Measurements from ENCODE around the gene SLC39A3. TPM values are rescaled to one million over a fixed set of nuclear protein-coding genes. Genes with fewer than 3 reads are reported as not detected.

Gene SLC39A3
- total and polyA plus RNA-seq, 2 of the 8 experiments (the other 6 are each of a cell fraction or from before 2014, with no cell fraction given): 33.0 to 52.9 TPM

GRCh38 chr19:2716275-2716650, 23.6 kb downstream of the SLC39A3 start (continued):
- TF ChIP-seq ATF2 (IDR thresholded peaks at IDR 0.05; ENCODE audit: low read length) (no peak), CBX8 (IDR thresholded peaks at IDR 0.05; ENCODE audit: borderline replicate concordance, low read depth, low read length) (no peak), CTCF (IDR thresholded peaks at IDR 0.05; ENCODE audit: control extremely low read depth in 1 of 3, insufficient read depth in 1 of 3, low read depth in 1 of 3, low read length in 3 of 3) (no peak), PHF8 (conservative IDR thresholded peaks at IDR 0.05; ENCODE audit: low read depth, low read length) (no peak), KDM5A (IDR thresholded peaks at IDR 0.05; ENCODE audit: low read length) (no peak), RXRA (IDR thresholded peaks at IDR 0.05; ENCODE audit: insufficient read depth, low read depth, low read length) (no peak)

Measured in H1 (cell line).